Stimulated activated naive CD8-positive, alpha-beta T cell treated with anti-CD3 and anti-CD28 coated beads, Interleukin-15, amount 100 ng/mL, for 72 hours (primary cell): ENCODE data around the gene SERPINA4.

Experiments used
- ATAC-seq: fragments of 150-1000 bp; cut with Tn5 transposase; 2 replicates; pipeline ENCODE4 v1.10.0; 2021; ENCODE audit warnings: mild to moderate bottlenecking, moderate library complexity
- DNase-seq, 2 donors: peaks; one replicate each; pipeline ENCODE4 v3.0.0; 2021 to 2022
- H3K27ac Mint-ChIP-seq, 2 donors: one replicate each; pipeline ENCODE4 v1.8.0; 2022; ENCODE audit warnings: mild to moderate bottlenecking in 2 of 2, mixed read lengths in 2 of 2, moderate library complexity in 2 of 2
- H3K27me3 Mint-ChIP-seq: one replicate; pipeline ENCODE4 v1.8.0; 2022; ENCODE audit warnings: mixed read lengths
- H3K4me1 Mint-ChIP-seq: one replicate; pipeline ENCODE4 v1.8.0; 2022; ENCODE audit warnings: mild to moderate bottlenecking, mixed read lengths
- H3K4me3 Mint-ChIP-seq, 2 donors: one replicate each; pipeline ENCODE4 v1.8.0; 2022; ENCODE audit warnings: mild to moderate bottlenecking in 2 of 2, mixed read lengths in 2 of 2, moderate library complexity in 1 of 2
- H3K9me3 Mint-ChIP-seq, 2 donors: one replicate each; pipeline ENCODE4 v1.8.0; 2022; ENCODE audit warnings: mixed read lengths in 2 of 2

SERPINA4 gene

GRCh38 chr14:94539181-94539580, 22.1 kb upstream of the SERPINA4 start:
- H3K4me3 Mint-ChIP-seq: no peak overlapping the region
- H3K4me1 Mint-ChIP-seq: no peaks in the 10 kb centered on the region
- ATAC-seq (no peak), DNase-seq (no peak)
- peaks cover 0 to 4% of the 10 kb centered on the region in 2 donors for H3K9me3 Mint-ChIP-seq
- H3K27me3 Mint-ChIP-seq: peaks cover 39% of the 10 kb centered on the region
- no peak overlapping the region for H3K27ac Mint-ChIP-seq

GRCh38 chr14:94540031-94540794, 21.0 kb upstream of the SERPINA4 start:
- ATAC-seq (no peak), DNase-seq (no peak)
- Mint-ChIP-seq H3K27me3 (peaks cover 39% of the 10 kb centered on the region), H3K4me1 (no peaks in the 10 kb centered on the region), H3K4me3 (no peak overlapping the region), H3K9me3 (peaks cover 0 to 4% of the 10 kb centered on the region in 2 donors), H3K27ac (no peak overlapping the region)

- no peak overlapping the region for H3K4me3 Mint-ChIP-seq
- H3K9me3 Mint-ChIP-seq: peaks cover 0 to 4% of the 10 kb centered on the region in 2 donors
- no peaks in the 10 kb centered on the region for H3K4me1 Mint-ChIP-seq
- H3K27ac Mint-ChIP-seq: no peak overlapping the region
- peaks cover 39% of the 10 kb centered on the region for H3K27me3 Mint-ChIP-seq
- DNase-seq (no peak), ATAC-seq (no peak)
Measured at GRCh38 chr14:94541234-94541975, 19.8 kb upstream of the SERPINA4 start.

GRCh38 chr14:94542111-94542810, 19.0 kb upstream of the SERPINA4 start:
- Mint-ChIP-seq H3K27me3 (peaks cover 37% of the 10 kb centered on the region), H3K4me3 (no peak overlapping the region), H3K27ac (no peak overlapping the region), H3K9me3 (peaks cover 0 to 4% of the 10 kb centered on the region in 2 donors), H3K4me1 (no peaks in the 10 kb centered on the region)
- no peak for ATAC-seq
- no peak for DNase-seq

GRCh38 chr14:94542811-94543440, 18.3 kb upstream of the SERPINA4 start:
- H3K4me3 Mint-ChIP-seq: no peak overlapping the region
- peaks cover 35% of the 10 kb centered on the region for H3K27me3 Mint-ChIP-seq
- DNase-seq (no peak), ATAC-seq (no peak)
- no peaks in the 10 kb centered on the region for H3K4me1 Mint-ChIP-seq
- no peak overlapping the region for H3K27ac Mint-ChIP-seq
- H3K9me3 Mint-ChIP-seq: peaks cover 0 to 3% of the 10 kb centered on the region in 2 donors

GRCh38 chr14:94543449-94544124, 17.7 kb upstream of the SERPINA4 start:
- H3K9me3 Mint-ChIP-seq: no peaks in the 10 kb centered on the region
- no peaks in the 10 kb centered on the region for H3K4me1 Mint-ChIP-seq

GRCh38 chr14:94544726-94545125, 16.5 kb upstream of the SERPINA4 start:
- H3K4me3 Mint-ChIP-seq: no peak overlapping the region
- ATAC-seq (no peak), DNase-seq (no peak)
- no peaks in the 10 kb centered on the region for H3K4me1 Mint-ChIP-seq
- H3K27me3 Mint-ChIP-seq: peaks cover 37% of the 10 kb centered on the region
- H3K9me3 Mint-ChIP-seq: no peaks in the 10 kb centered on the region
- no peak overlapping the region for H3K27ac Mint-ChIP-seq

More at GRCh38 chr14:94543449-94544124, 17.7 kb upstream of the SERPINA4 start:
- Mint-ChIP-seq H3K27me3 (peaks cover 35% of the 10 kb centered on the region), H3K27ac (no peak overlapping the region), H3K4me3 (no peak overlapping the region)
- DNase-seq (no peak), ATAC-seq (no peak)

- no peak for ATAC-seq
- no peak for DNase-seq
- peaks cover 37% of the 10 kb centered on the region for H3K27me3 Mint-ChIP-seq
- H3K27ac Mint-ChIP-seq: peak overlapping the region in 1 of 2 donors; percentile 3
- no peaks in the 10 kb centered on the region for H3K9me3 Mint-ChIP-seq
- no peak overlapping the region for H3K4me3 Mint-ChIP-seq
- no peaks in the 10 kb centered on the region for H3K4me1 Mint-ChIP-seq
Measured at GRCh38 chr14:94545131-94545841, 16.0 kb upstream of the SERPINA4 start.

- Mint-ChIP-seq H3K9me3 (no peaks in the 10 kb centered on the region), H3K27ac (no peak overlapping the region), H3K27me3 (peaks cover 35% of the 10 kb centered on the region), H3K4me3 (no peak overlapping the region), H3K4me1 (no peaks in the 10 kb centered on the region)
- no peak for DNase-seq
- ATAC-seq: no peak
Measured at GRCh38 chr14:94547151-94547680, 14.0 kb upstream of the SERPINA4 start.

- Mint-ChIP-seq H3K9me3 (no peaks in the 10 kb centered on the region), H3K27me3 (peaks cover 30% of the 10 kb centered on the region), H3K27ac (no peak overlapping the region), H3K4me3 (no peak overlapping the region), H3K4me1 (no peaks in the 10 kb centered on the region)
- ATAC-seq (no peak), DNase-seq (no peak)
Measured at GRCh38 chr14:94547726-94548125, 13.5 kb upstream of the SERPINA4 start.

GRCh38 chr14:94548131-94548998, 12.9 kb upstream of the SERPINA4 start:
- DNase-seq: no peak
- ATAC-seq: no peak
- no peaks in the 10 kb centered on the region for H3K4me1 Mint-ChIP-seq
- H3K27ac Mint-ChIP-seq: no peak overlapping the region
- no peaks in the 10 kb centered on the region for H3K9me3 Mint-ChIP-seq
- H3K4me3 Mint-ChIP-seq: no peak overlapping the region
- peaks cover 30% of the 10 kb centered on the region for H3K27me3 Mint-ChIP-seq

GRCh38 chr14:94548999-94549985, 11.9 kb upstream of the SERPINA4 start:
- peaks cover 30% of the 10 kb centered on the region for H3K27me3 Mint-ChIP-seq
- no peak overlapping the region for H3K4me3 Mint-ChIP-seq
- H3K27ac Mint-ChIP-seq: no peak overlapping the region
- DNase-seq (peak; percentile 49 to 59), ATAC-seq (peak; percentile 70)
- peaks cover 2 to 6% of the 10 kb centered on the region in 2 donors for H3K9me3 Mint-ChIP-seq
- H3K4me1 Mint-ChIP-seq: no peaks in the 10 kb centered on the region

GRCh38 chr14:94550041-94550440, 11.2 kb upstream of the SERPINA4 start:
- Mint-ChIP-seq H3K27ac (no peak overlapping the region), H3K27me3 (peaks cover 30% of the 10 kb centered on the region), H3K4me3 (no peak overlapping the region), H3K4me1 (no peaks in the 10 kb centered on the region), H3K9me3 (peaks cover 10 to 11% of the 10 kb centered on the region in 2 donors)
- no peak for ATAC-seq
- DNase-seq: no peak
